Tibial artery (tissue), 4 donors: ENCODE data around the gene CRYBA2.

Experiments used
- DNase-seq, 2 donors: peaks; one replicate each; pipeline ENCODE4 v3.0.0-alpha.2; 2019
- H3K27ac ChIP-seq, 2 donors: fragments of 200-600 bp; sonication (generic) in 1 of 2; 1 replicate in 1 of 2; 2 replicates in 1 of 2; pipeline ENCODE4 v1.5.1; 2018 to 2019; ENCODE audit warnings: mild to moderate bottlenecking in 1 of 2
- H3K27me3 ChIP-seq, 2 donors: fragments of 200-600 bp; sonication (generic) in 1 of 2; one replicate each; pipeline versions ENCODE4 v1.5.1 to v1.6.0; 2016 to 2019
- H3K36me3 ChIP-seq, 3 donors: fragments of 200-600 bp; sonication (generic) in 2 of 3; one replicate each; pipeline ENCODE4 v1.5.1; 2016 to 2019; ENCODE audit warnings: mild to moderate bottlenecking in 2 of 3
- H3K4me1 ChIP-seq, 4 donors: fragments of 200-600 bp; sonication (generic) in 2 of 4; 1 replicate in 3 of 4; 2 replicates in 1 of 4; pipeline ENCODE4 v1.5.1; 2016 to 2019
- H3K4me3 ChIP-seq, 2 donors: fragments of 200-600 bp; sonication (generic) in 1 of 2; 1 replicate in 1 of 2; 2 replicates in 1 of 2; pipeline ENCODE4 v1.5.1; 2018 to 2019; ENCODE audit warnings: mild to moderate bottlenecking in 2 of 2
- H3K9me3 ChIP-seq, 3 donors: fragments of 200-600 bp; sonication (generic) in 1 of 3; one replicate each; pipeline ENCODE4 v1.5.1; 2016 to 2019
- intact Hi-C: fragments of 100-400 bp; cut with DNase I; formaldehyde crosslinking; loops from one replicate; pipeline ENCODE4 v1.15.0; 2023; ENCODE audit warnings: low total_unique reads
- TF ChIP-seq, protein P1 (sequence below), 2 experiments: fragments of 200-600 bp in 1 of 2; fragments of 450-650 bp in 1 of 2; IDR thresholded peaks; one replicate each; pipeline ENCODE4 v1.5.1; 2017 to 2019; ENCODE audit warnings: antibody characterized with exemption in 2 of 2, mild to moderate bottlenecking in 1 of 2, moderate library complexity in 1 of 2

The CRYBA2 gene

DNA sequence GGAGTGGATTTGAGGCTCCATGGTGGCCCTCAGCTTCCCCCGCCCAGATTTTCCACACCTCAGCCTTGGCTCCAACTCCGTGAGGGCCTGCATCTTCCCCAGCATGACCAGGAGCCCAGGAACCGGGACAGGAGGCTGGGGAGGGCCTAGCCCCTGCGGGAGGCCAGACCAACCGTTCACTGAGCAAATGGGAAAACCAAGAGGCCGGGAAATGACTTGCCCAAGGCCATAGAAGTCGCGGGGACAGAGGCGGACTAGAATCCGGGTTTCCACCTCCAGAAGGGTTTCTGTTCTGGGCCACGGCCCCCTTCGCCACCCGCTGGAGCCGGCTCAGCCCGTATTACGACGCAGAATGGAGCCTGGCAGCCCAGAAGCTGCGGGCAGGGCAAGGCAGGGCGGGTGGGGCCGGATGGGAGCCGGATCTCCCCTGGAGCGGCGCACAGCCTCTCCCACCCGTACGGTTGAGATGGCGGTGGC lies 7.9 kb upstream of the CRYBA2 start:
- TF ChIP-seq, protein P1, sequence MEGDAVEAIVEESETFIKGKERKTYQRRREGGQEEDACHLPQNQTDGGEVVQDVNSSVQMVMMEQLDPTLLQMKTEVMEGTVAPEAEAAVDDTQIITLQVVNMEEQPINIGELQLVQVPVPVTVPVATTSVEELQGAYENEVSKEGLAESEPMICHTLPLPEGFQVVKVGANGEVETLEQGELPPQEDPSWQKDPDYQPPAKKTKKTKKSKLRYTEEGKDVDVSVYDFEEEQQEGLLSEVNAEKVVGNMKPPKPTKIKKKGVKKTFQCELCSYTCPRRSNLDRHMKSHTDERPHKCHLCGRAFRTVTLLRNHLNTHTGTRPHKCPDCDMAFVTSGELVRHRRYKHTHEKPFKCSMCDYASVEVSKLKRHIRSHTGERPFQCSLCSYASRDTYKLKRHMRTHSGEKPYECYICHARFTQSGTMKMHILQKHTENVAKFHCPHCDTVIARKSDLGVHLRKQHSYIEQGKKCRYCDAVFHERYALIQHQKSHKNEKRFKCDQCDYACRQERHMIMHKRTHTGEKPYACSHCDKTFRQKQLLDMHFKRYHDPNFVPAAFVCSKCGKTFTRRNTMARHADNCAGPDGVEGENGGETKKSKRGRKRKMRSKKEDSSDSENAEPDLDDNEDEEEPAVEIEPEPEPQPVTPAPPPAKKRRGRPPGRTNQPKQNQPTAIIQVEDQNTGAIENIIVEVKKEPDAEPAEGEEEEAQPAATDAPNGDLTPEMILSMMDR (IDR thresholded peaks at IDR 0.05), result no peak
- intact Hi-C loops, result no loop called here
- peaks cover 15 to 98% of the 10 kb centered on the region in 2 donors for H3K27me3 ChIP-seq
- H3K4me3 ChIP-seq, result no peak overlapping the region
- peaks cover 6 to 30% (median 25%) of the 10 kb centered on the region in 4 donors for H3K4me1 ChIP-seq
- no peaks in the 10 kb centered on the region for H3K9me3 ChIP-seq
- H3K36me3 ChIP-seq, result no peaks in the 10 kb centered on the region
- H3K27ac ChIP-seq, result no peak overlapping the region
- DNase-seq, result no peak

DNA sequence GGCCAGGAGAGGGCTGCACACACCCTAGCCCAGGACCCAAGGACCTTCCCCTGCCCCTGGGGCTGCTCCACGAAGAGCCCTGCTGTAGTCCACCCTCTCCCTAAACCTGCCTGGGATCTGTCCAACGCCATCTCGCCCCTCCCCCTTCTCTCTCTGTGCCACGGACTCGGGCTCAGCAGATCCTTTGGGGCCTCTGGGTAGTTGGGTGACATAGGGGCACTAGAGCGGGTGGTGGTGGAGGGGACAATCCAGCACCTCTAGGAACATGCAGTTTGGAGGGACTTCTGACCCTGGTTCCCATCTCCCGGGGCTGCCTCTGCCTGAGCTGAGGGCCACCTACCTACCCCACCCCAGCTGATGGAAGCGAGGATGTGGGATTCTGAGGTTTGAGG lies 7.3 kb upstream of the CRYBA2 start:
- H3K27me3 ChIP-seq, result peaks cover 17 to 98% of the 10 kb centered on the region in 2 donors
- no peak overlapping the region for H3K27ac ChIP-seq
- no peak for DNase-seq
- intact Hi-C loops, result no loop called here
- peaks cover 6 to 35% (median 30%) of the 10 kb centered on the region in 4 donors for H3K4me1 ChIP-seq
- TF ChIP-seq, protein P1 (IDR thresholded peaks at IDR 0.05), result no peak
- H3K9me3 ChIP-seq, result no peaks in the 10 kb centered on the region
- H3K4me3 ChIP-seq, result no peak overlapping the region
- no peaks in the 10 kb centered on the region for H3K36me3 ChIP-seq

DNA sequence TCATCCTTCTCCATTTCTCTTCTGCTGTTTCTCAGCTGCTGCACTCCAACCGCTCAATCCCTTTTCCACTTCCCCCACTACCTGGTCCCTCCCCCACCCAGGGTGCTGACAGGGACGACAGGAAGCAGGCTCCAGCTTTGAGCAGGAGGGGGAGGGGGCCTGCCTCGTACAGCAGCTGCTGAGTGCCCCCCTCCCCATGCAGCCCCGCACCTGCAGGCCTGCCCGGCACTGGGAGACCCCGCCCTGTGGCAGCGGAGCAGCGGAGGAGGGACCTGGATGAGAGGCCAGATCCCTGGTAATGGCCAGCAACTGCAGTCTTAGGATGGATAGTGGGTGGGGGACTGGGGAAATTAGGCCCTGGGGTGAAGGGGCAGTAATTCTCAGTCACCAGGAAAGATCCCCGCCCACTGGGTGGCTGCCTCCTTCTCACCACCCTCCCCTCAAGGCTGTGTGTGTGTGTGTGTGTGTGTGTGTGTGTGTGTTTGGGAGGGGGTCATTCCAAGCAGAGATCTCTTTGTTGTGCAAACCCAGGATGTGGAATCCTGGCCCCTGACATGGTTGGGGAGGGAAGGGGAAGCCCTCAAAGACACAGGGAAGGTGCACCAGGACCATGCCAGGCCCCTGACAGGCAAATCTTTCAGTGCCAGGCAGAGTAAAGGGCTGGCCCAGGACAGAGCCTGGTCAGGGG lies 6.8 kb upstream of the CRYBA2 start:
- Histone ChIP-seq H3K36me3 (no peaks in the 10 kb centered on the region), H3K27ac (no peak overlapping the region), H3K4me3 (no peak overlapping the region), H3K9me3 (no peaks in the 10 kb centered on the region), H3K27me3 (peaks cover 18 to 98% of the 10 kb centered on the region in 2 donors), H3K4me1 (peaks cover 6 to 40% (median 32%) of the 10 kb centered on the region in 4 donors)
- intact Hi-C loops, result no loop called here
- no peak for DNase-seq
- TF ChIP-seq, protein P1 (IDR thresholded peaks at IDR 0.05), result no peak

DNA sequence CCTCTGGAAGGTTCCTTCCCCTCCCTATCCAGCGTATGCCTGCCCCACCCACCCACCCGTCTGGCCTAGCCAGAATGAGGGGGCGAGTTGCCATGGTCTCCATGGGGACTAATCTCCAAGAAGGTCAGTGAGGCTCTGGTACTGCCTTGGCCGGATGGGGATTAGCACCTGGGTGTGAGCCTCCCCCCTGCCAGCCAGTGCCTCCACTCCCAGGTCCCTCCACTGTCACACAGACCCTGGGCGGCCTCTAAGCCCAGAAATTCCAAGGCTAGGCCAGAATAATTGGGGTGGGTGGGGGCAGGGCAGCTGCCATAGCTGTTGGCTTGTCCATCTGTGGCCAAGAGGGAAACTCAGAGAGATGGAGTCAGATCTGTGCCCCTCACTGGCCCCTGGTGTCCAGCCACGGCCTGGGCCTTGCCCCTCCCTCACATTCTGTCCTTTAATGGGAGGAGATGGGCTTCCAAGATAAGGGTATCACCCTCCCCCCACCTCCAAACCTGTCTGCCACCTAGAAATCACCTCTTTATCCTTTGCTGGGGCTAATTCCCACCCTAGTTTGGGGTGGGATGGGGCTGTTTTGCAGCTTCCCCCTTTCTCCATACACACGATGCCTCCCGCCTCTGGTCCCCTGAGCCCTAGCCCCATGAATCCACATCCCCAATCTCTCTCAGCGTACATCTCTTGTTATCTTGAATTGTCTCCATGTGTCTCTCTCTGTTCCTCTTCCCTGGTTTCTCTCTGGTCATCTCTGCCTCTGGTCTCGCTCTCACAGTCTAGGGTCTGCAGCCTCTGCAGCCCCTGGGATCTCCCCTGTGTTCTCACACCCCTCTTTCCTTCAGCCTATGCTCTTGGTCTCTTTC lies 6.0 kb upstream of the CRYBA2 start:
- Histone ChIP-seq H3K27me3 (peaks cover 18 to 98% of the 10 kb centered on the region in 2 donors), H3K27ac (no peak overlapping the region), H3K4me3 (no peak overlapping the region), H3K36me3 (no peaks in the 10 kb centered on the region), H3K9me3 (no peaks in the 10 kb centered on the region), H3K4me1 (peaks cover 6 to 41% (median 32%) of the 10 kb centered on the region in 4 donors)
- intact Hi-C loops, result no loop called here
- DNase-seq, result no peak
- TF ChIP-seq, protein P1 (IDR thresholded peaks at IDR 0.05), result no peak

DNA sequence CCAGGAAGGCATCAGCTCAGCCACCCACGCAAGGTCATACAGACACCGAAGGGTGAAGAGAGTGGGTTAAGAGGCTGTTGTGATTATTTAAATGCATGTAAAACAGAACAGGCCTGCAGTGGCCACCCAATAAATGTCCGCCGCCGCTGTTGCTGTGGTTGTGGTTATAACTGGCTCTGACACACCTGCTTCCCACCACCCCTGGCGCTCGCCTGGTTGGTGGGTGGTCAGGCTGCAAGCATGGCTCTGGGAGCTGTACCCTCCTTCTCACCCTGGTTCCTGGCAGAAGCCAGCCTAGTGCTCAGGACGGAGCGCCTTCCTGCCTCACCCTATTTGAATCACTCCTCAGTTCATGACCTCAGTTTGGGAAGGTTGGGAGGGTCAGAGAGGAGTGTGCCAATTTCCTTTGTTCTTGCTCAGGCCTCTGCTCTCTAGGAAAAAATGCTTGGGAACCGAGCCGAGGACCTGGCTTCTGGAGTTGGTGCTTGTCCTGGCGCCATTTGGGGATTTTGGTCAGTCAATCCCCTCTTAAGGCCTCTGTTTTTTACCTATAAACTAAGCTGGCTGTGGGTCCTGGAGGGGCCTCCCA lies 5.3 kb upstream of the CRYBA2 start:
- peaks cover 24 to 98% of the 10 kb centered on the region in 2 donors for H3K27me3 ChIP-seq
- intact Hi-C loops, result no loop called here
- DNase-seq, result no peak
- H3K27ac ChIP-seq, result no peak overlapping the region
- H3K4me3 ChIP-seq, result no peak overlapping the region
- H3K4me1 ChIP-seq, result peaks cover 6 to 48% (median 38%) of the 10 kb centered on the region in 4 donors
- no peaks in the 10 kb centered on the region for H3K9me3 ChIP-seq
- H3K36me3 ChIP-seq, result no peaks in the 10 kb centered on the region
- TF ChIP-seq, protein P1 (IDR thresholded peaks at IDR 0.05), result no peak
